Esophagus squamous epithelium (tissue), 4 donors: ENCODE results near the gene ARFGEF3.

Experiments used
- POLR2A ChIP-seq, 4 donors: fragments of 450-650 bp; IDR thresholded peaks; one replicate each; pipeline ENCODE4 v1.6.1; 2017; ENCODE audit warnings: antibody characterized with exemption in 4 of 4, mild to moderate bottlenecking in 4 of 4, moderate library complexity in 3 of 4
- TF ChIP-seq, protein P1 (sequence below), 6 experiments: fragments of 450-650 bp in 4 of 6; fragments of 200-600 bp in 2 of 6; sonication (generic) in 2 of 6; IDR thresholded peaks; one replicate each; pipeline ENCODE4 v1.5.1; 2016 to 2019; ENCODE audit warnings: antibody characterized with exemption in 6 of 6, mild to moderate bottlenecking in 4 of 6, moderate library complexity in 4 of 6

DNA sequence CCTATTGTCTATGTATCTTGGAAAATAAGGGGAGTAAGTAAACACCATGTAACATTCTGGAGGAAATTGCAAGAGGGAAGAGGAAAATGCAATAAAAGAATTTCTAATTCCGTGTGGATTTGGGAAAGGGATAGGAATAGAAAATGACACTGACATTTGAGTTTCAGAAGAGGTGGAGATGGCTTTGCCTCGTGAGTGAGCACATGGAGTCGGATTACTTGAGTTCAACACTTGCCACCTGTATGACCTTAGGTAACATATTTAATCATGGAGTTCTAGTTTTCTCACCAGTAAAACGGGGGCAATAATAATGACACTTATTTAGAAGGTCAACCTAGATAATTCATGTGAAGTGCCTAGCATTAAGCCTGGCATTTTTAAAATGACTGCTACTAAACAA, 67.3 kb downstream of the ARFGEF3 start:
- TF ChIP-seq, protein P1, sequence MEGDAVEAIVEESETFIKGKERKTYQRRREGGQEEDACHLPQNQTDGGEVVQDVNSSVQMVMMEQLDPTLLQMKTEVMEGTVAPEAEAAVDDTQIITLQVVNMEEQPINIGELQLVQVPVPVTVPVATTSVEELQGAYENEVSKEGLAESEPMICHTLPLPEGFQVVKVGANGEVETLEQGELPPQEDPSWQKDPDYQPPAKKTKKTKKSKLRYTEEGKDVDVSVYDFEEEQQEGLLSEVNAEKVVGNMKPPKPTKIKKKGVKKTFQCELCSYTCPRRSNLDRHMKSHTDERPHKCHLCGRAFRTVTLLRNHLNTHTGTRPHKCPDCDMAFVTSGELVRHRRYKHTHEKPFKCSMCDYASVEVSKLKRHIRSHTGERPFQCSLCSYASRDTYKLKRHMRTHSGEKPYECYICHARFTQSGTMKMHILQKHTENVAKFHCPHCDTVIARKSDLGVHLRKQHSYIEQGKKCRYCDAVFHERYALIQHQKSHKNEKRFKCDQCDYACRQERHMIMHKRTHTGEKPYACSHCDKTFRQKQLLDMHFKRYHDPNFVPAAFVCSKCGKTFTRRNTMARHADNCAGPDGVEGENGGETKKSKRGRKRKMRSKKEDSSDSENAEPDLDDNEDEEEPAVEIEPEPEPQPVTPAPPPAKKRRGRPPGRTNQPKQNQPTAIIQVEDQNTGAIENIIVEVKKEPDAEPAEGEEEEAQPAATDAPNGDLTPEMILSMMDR (IDR thresholded peaks at IDR 0.05), result no peak
- TF ChIP-seq POLR2A (IDR thresholded peaks at IDR 0.05), result no peak
